Esophagus muscularis mucosa (tissue), 4 donors: ENCODE results near the gene FRMD4A. TPM values are rescaled to one million over a fixed set of nuclear protein-coding genes. Genes with fewer than 3 reads are reported as not detected.
"Not testable (repeated sequence)": the region's sequence is repeated elsewhere in the genome, so short reads cannot be mapped to it uniquely, and the experiment has no call there.

Experiments used
- DNase-seq: peaks from one replicate; pipeline ENCODE4 v3.0.0-alpha.2; 2017; ENCODE audit errors: extremely low spot score
- H3K27ac ChIP-seq, 4 donors: fragments of 200-600 bp; sonication (generic); replicated peaks in 1 of 4; 1 replicate in 3 of 4; 2 replicates in 1 of 4; pipeline ENCODE4 v1.5.1; 2016 to 2019; ENCODE audit warnings: mild to moderate bottlenecking in 1 of 4
- H3K27me3 ChIP-seq, 4 donors: fragments of 200-600 bp; sonication (generic); one replicate each; pipeline versions ENCODE4 v1.5.1 to v1.6.0; 2016 to 2019
- H3K36me3 ChIP-seq, 4 donors: fragments of 200-600 bp; sonication (generic); one replicate each; pipeline ENCODE4 v1.5.1; 2016 to 2019
- H3K4me1 ChIP-seq, 4 donors: fragments of 200-600 bp; sonication (generic); one replicate each; pipeline ENCODE4 v1.5.1; 2016 to 2019
- H3K4me3 ChIP-seq, 4 donors: fragments of 200-600 bp; sonication (generic); 1 replicate in 2 of 4; 2 replicates in 2 of 4; pipeline ENCODE4 v1.5.1; 2016 to 2019; ENCODE audit warnings: mild to moderate bottlenecking in 4 of 4, moderate library complexity in 1 of 4
- H3K9me3 ChIP-seq, 4 donors: fragments of 200-600 bp; sonication (generic); 1 replicate in 3 of 4; 2 replicates in 1 of 4; pipeline ENCODE4 v1.5.1; 2016 to 2019
- EP300 ChIP-seq: sonication (generic); formaldehyde crosslinking; IDR thresholded peaks from one replicate; pipeline ENCODE4 v1.6.1; 2017; ENCODE audit warnings: antibody characterized with exemption
- POLR2A ChIP-seq: fragments of 450-650 bp; IDR thresholded peaks from one replicate; pipeline ENCODE4 v1.6.1; 2017; ENCODE audit warnings: antibody characterized with exemption, moderate library complexity, mild to moderate bottlenecking, low read depth
- POLR2AphosphoS5 ChIP-seq, 2 donors: sonication (generic); formaldehyde crosslinking; IDR thresholded peaks; one replicate each; pipeline ENCODE4 v1.6.1; 2017; ENCODE audit warnings: antibody characterized with exemption in 2 of 2
- WGBS: methylation state at CpG from one replicate; pipeline ENCODE4 v1.1.5; 2018; 5-methylcytosine and 5-hydroxymethylcytosine counted together
- intact Hi-C: fragments of 100-400 bp; cut with DNase I; formaldehyde crosslinking; loops from one replicate; pipeline ENCODE4 v1.15.1; 2023
- total RNA-seq, 4 donors: library from RNA; depleted of rRNA; stranded (reverse); fragments of >200 nt; gene quantifications; one replicate each; pipeline versions ENCODE4 v1.1.0 to v1.2.1, GENCODE V29; 2016
- TF ChIP-seq, protein P1 (sequence below), 3 experiments: fragments of 200-600 bp in 2 of 3; fragments of 450-650 bp in 1 of 3; sonication (generic) in 2 of 3; IDR thresholded peaks; one replicate each; pipeline ENCODE4 v1.5.1; 2017 to 2019; ENCODE audit warnings: antibody characterized with exemption in 3 of 3, mild to moderate bottlenecking in 2 of 3, moderate library complexity in 1 of 3

FRMD4A gene
- total RNA-seq, 4 donors from 2014 or later, result 17.0 to 28.8 (median 21.8) TPM

- Histone ChIP-seq H3K36me3 (no peaks in the 10 kb centered on the region), H3K9me3 (peaks cover 0 to 7% (median 0%) of the 10 kb centered on the region in 4 donors), H3K4me1 (peaks cover 13 to 21% (median 18%) of the 10 kb centered on the region in 4 donors), H3K27ac (peak overlapping the region; percentile 10 to 65 (median 47)), H3K4me3 (peak overlapping the region; percentile 25 to 36 (median 30)), H3K27me3 (no peaks in the 10 kb centered on the region)
- 39% methylated on average over 14 of the region's 17 CpGs for WGBS
- TF ChIP-seq, protein P1, sequence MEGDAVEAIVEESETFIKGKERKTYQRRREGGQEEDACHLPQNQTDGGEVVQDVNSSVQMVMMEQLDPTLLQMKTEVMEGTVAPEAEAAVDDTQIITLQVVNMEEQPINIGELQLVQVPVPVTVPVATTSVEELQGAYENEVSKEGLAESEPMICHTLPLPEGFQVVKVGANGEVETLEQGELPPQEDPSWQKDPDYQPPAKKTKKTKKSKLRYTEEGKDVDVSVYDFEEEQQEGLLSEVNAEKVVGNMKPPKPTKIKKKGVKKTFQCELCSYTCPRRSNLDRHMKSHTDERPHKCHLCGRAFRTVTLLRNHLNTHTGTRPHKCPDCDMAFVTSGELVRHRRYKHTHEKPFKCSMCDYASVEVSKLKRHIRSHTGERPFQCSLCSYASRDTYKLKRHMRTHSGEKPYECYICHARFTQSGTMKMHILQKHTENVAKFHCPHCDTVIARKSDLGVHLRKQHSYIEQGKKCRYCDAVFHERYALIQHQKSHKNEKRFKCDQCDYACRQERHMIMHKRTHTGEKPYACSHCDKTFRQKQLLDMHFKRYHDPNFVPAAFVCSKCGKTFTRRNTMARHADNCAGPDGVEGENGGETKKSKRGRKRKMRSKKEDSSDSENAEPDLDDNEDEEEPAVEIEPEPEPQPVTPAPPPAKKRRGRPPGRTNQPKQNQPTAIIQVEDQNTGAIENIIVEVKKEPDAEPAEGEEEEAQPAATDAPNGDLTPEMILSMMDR (IDR thresholded peaks at IDR 0.05), result no peak
- peak; percentile 83 to 85 for TF ChIP-seq POLR2AphosphoS5 (IDR thresholded peaks at IDR 0.05)
- intact Hi-C loops, result no loop called here
- DNase-seq, result peak; percentile 93
These were observed 256.5 kb downstream of the FRMD4A start for GRCh38 chr10:14074062-14074884.

GRCh38 chr10:14072541-14072940, 258.2 kb downstream of the FRMD4A start:
- TF ChIP-seq, protein P1 (IDR thresholded peaks at IDR 0.05), result no peak
- TF ChIP-seq POLR2A, result no peak
- TF ChIP-seq POLR2AphosphoS5 (IDR thresholded peaks at IDR 0.05), result no peak
- no peak for TF ChIP-seq EP300
- DNase-seq, result no peak
- Histone ChIP-seq H3K27ac (no peak overlapping the region), H3K4me3 (no peak overlapping the region), H3K36me3 (no peaks in the 10 kb centered on the region), H3K27me3 (no peaks in the 10 kb centered on the region), H3K4me1 (peaks cover 13 to 21% (median 18%) of the 10 kb centered on the region in 4 donors), H3K9me3 (no peaks in the 10 kb centered on the region)
- intact Hi-C loops, result no loop called here
- 83% methylated on average over 3 of the region's 3 CpGs for WGBS

DNA sequence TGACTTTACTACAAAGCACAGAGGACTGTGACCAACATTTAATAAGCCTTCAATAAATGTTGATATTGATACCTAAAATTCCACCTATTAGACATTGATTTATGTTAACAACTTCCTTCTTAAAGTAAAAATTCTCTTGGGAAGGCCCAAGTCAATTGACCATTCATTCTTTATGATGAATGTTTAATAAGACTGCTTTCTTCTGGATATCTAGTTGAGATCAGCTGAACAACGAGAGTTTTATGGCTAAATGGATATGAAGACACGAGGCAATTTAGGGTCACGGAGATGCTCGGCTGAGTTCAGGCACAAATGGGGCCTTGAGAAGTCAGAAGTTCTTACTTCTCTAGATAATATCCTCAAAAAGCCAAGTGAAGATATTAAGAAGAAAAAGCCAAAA, 258.8 kb downstream of the FRMD4A start:
- intact Hi-C loops, result no loop called here

DNA sequence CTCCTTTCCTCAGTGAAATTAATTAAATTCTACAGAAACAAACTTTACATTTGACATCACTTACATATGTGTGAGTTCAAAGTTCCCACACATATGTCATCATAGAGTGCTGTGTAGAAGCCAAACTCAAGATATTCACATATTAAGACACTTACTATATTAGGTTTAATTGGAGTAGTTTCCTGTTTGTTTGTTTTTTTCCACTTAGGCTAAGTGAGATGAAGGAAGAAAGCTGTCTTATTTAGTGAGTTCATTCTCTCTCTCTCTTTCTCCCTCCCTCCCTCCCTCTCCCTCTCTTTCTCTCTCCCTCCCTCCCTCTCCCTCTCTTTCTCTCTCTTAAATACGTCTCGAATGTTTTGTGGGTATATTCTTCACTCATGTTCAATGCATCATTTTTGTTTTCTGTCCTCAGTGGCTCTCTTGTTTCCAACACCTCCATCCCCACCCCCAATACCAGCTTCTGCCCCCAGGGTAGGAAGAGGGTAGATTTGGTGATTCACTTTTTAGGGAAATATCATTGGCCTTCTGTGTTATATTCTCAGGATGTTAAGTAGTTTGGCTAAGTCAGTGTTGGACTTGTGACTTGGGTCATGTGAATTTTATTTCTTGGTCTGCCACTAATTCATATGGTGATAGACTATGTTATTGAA, 262.0 kb downstream of the FRMD4A start:
- Histone ChIP-seq H3K36me3 (no peaks in the 10 kb centered on the region), H3K4me3 (no peak overlapping the region), H3K27ac (no peak overlapping the region), H3K9me3 (no peaks in the 10 kb centered on the region), H3K4me1 (peaks cover 0 to 6% (median 2%) of the 10 kb centered on the region in 4 donors), H3K27me3 (no peaks in the 10 kb centered on the region)
- TF ChIP-seq POLR2AphosphoS5 (IDR thresholded peaks at IDR 0.05) (no peak), EP300 (no peak), POLR2A (no peak)
- TF ChIP-seq, protein P1 (IDR thresholded peaks at IDR 0.05), result no peak
- DNase-seq, result no peak
- 94% methylated on average over 2 of the region's 2 CpGs for WGBS
- intact Hi-C loops, result no loop called here

More for the DNA sequence above, 258.8 kb downstream of the FRMD4A start:
- no peaks in the 10 kb centered on the region for H3K27me3 ChIP-seq
- no peak overlapping the region for H3K27ac ChIP-seq
- H3K36me3 ChIP-seq, result no peaks in the 10 kb centered on the region
- peaks cover 13 to 19% (median 18%) of the 10 kb centered on the region in 4 donors for H3K4me1 ChIP-seq
- TF ChIP-seq EP300, result no peak
- TF ChIP-seq, protein P1 (IDR thresholded peaks at IDR 0.05), result no peak
- TF ChIP-seq POLR2A, result no peak
- no peak for TF ChIP-seq POLR2AphosphoS5 (IDR thresholded peaks at IDR 0.05)
- no peak for DNase-seq
- H3K4me3 ChIP-seq, result no peak overlapping the region
- WGBS, result 94% methylated on average over 4 of the region's 4 CpGs
- H3K9me3 ChIP-seq, result no peaks in the 10 kb centered on the region

GRCh38 chr10:14067638-14068037, 263.1 kb downstream of the FRMD4A start:
- H3K9me3 ChIP-seq, H3K4me1 ChIP-seq, H3K27ac ChIP-seq, H3K4me3 ChIP-seq, DNase-seq, H3K36me3 ChIP-seq, intact Hi-C loops, H3K27me3 ChIP-seq: not testable (repeated sequence)
- 100% methylated on average over 5 of the region's 5 CpGs for WGBS
